GM12878 (cell line): Measurements from ENCODE around the gene TIFAB. TPM values are rescaled to one million over a fixed set of nuclear protein-coding genes. Genes with fewer than 3 reads are reported as not detected.

Experiments used
- ATAC-seq: fragments of 200-7000 bp; cut with Tn5 transposase; 3 replicates; pipeline ENCODE4 v1.9.1; 2020; ENCODE audit warnings: mild to moderate bottlenecking, moderate library complexity
- BruUV-seq: library from RNA; stranded (reverse); fragments of 400-500 nt; replicated peaks from 2 replicates; lab custom pipeline; 2021; lab: Mats Ljungman, UMichigan
- CTCF ChIA-PET: fragments of 300-600 bp; sonication (Branson Sonifier 250); formaldehyde crosslinking; extraction: SDS; loops from one replicate; lab custom pipeline; 2021; ENCODE audit warnings: inconsistent platforms; lab: Yijun Ruan, JAX
- POLR2A ChIA-PET: fragments of 350-600 bp; formaldehyde crosslinking; extraction: SDS; loops from one replicate; lab custom pipeline; 2021; ENCODE audit warnings: inconsistent platforms; lab: Charles Lee
- RAD21 ChIA-PET: fragments of 300-600 bp; sonication (Branson Sonifier 250); formaldehyde crosslinking; loops from one replicate; lab custom pipeline; 2023; ENCODE audit warnings: antibody characterized with exemption; ENCODE audit not compliant: unreplicated experiment; lab: Charles Lee
- SMC1A ChIA-PET: fragments of 300-600 bp; sonication (Branson Sonifier 250); formaldehyde crosslinking; loops from one replicate; lab custom pipeline; 2023; ENCODE audit not compliant: unreplicated experiment, uncharacterized antibody; lab: Charles Lee
- DNase-seq: peaks from one replicate; pipeline ENCODE4 v3.0.0-alpha.2; 2011; ENCODE audit warnings: low read depth, low spot score
- FAIRE-seq: peaks from 3 replicates; lab custom pipeline; 2011; peaks lifted over from hg19 to GRCh38; lab: Jason Lieb, UNC
- H2AFZ ChIP-seq: 2 replicates; pipeline ENCODE4 v1.6.0; 2011; ENCODE audit warnings: low read depth, low read length, control low read depth; ENCODE audit not compliant: control insufficient read depth
- H3K27ac ChIP-seq: 2 replicates; pipeline ENCODE4 v1.5.1; 2011; ENCODE audit warnings: control low read depth; ENCODE audit not compliant: control insufficient read depth, insufficient read depth
- H3K27me3 ChIP-seq, 2 experiments: replicated peaks in 1 of 2; 2 replicates each; pipeline versions ENCODE4 v1.6.0 to v1.6.1; 2011; ENCODE audit warnings: low read length in 1 of 2; ENCODE audit not compliant: control insufficient read depth in 2 of 2, insufficient read depth in 2 of 2
- H3K36me3 ChIP-seq, 2 experiments: 2 replicates each; pipeline ENCODE4 v1.5.1; 2011; ENCODE audit warnings: low read length in 1 of 2; ENCODE audit not compliant: control insufficient read depth in 2 of 2, insufficient read depth in 2 of 2
- H3K4me1 ChIP-seq: 2 replicates; pipeline ENCODE4 v1.6.1; 2011; ENCODE audit warnings: mild to moderate bottlenecking, low read length, moderate library complexity, mixed read lengths; ENCODE audit not compliant: control insufficient read depth, insufficient read depth
- H3K4me2 ChIP-seq: 2 replicates; pipeline ENCODE4 v1.6.0; 2011; ENCODE audit warnings: control low read depth; ENCODE audit not compliant: control insufficient read depth, insufficient read depth
- H3K4me3 ChIP-seq: fragments of 200-600 bp; sonication (generic); 2 replicates; pipeline ENCODE4 v1.5.1; 2016
- H3K79me2 ChIP-seq: 2 replicates; pipeline ENCODE4 v1.6.0; 2011; ENCODE audit warnings: low read length; ENCODE audit not compliant: control insufficient read depth, insufficient read depth
- H3K9ac ChIP-seq: 2 replicates; pipeline ENCODE4 v1.8.0; 2011; ENCODE audit warnings: low read length, control low read depth, mixed read lengths; ENCODE audit not compliant: control insufficient read depth, insufficient read depth
- H3K9me3 ChIP-seq: replicated peaks from 3 replicates; pipeline ENCODE4 v1.5.1; 2011; ENCODE audit warnings: mild to moderate bottlenecking, low read length; ENCODE audit not compliant: control insufficient read depth, insufficient read depth
- H4K20me1 ChIP-seq: 2 replicates; pipeline ENCODE4 v1.6.0; 2011; ENCODE audit not compliant: control insufficient read depth, insufficient read depth
- ATF7 ChIP-seq: fragments of 450-650 bp; IDR thresholded peaks from 2 replicates; pipeline ENCODE4 v1.6.1; 2016; ENCODE audit warnings: low read depth, mild to moderate bottlenecking
- DPF2 ChIP-seq: fragments of 450-650 bp; IDR thresholded peaks from 2 replicates; pipeline ENCODE4 v1.6.1; 2017; ENCODE audit warnings: mild to moderate bottlenecking
- USF2 ChIP-seq: IDR thresholded peaks from 2 replicates; pipeline ENCODE4 v1.6.1; 2011; ENCODE audit warnings: low read depth, low read length, improper control_type of control experiment, borderline replicate concordance
- WGBS: methylation state at CpG from one replicate; pipeline ENCODE4 v1.1.6; 2016; ENCODE audit warnings: low lambda C conversion rate; ENCODE audit not compliant: insufficient replicate concordance, insufficient coverage; ENCODE audit errors: missing lambda C conversion rate; 5-methylcytosine and 5-hydroxymethylcytosine counted together
- in situ Hi-C: fragments of 300-500 bp; cut with MboI; formaldehyde crosslinking; loops from 9 replicates; pipeline ENCODE4 v1.14.3; 2018; ENCODE audit warnings: mixed read lengths
- intact Hi-C: fragments of 100-400 bp; cut with micrococcal nuclease; formaldehyde crosslinking; loops from one replicate; pipeline ENCODE4 v1.14.2; 2022; ENCODE audit not compliant: unreplicated experiment
- polyA plus RNA-seq, 11 experiments: library from polyadenylated mRNA; depleted of rRNA in 4 of 11; unstranded in 6 of 11; stranded (reverse) in 5 of 11; fragments of >200 nt; fragmentation: Nextera tagmentation in 4 of 11; fragmentation: Illumina TruSeq in 1 of 11; extraction: Ambion mirVana in 4 of 11; extraction: Trizol in 1 of 11; gene quantifications; 1 replicate in 1 of 11; 2 replicates in 10 of 11; pipeline versions ENCODE4 v1.2.1 to v1.2.3, GENCODE V29; 2011 to 2016; ENCODE audit warnings: inconsistent platforms in 2 of 11, missing spikeins in 2 of 11, low read depth in 1 of 11
- total RNA-seq, 4 experiments: library from RNA; depleted of rRNA in 3 of 4; stranded (reverse); fragments of >200 nt in 3 of 4; fragmentation: Illumina TruSeq in 1 of 4; extraction: Trizol in 1 of 4; gene quantifications; 2 replicates each; pipeline versions ENCODE4 v1.2.1 to v1.2.3, GENCODE V29; 2013 to 2021

Gene TIFAB
- total and polyA plus RNA-seq, 10 of the 15 experiments (the other 5 are each of a cell fraction or from before 2014, with no cell fraction given), result not detected

GRCh38 chr5:135436951-135437418 lies 15.2 kb downstream of the TIFAB start:
- SMC1A ChIA-PET, result interaction anchor here (2.0 kb wide), 1 partner anchor 12 kb away, joined by 4 read pairs; no protein-coding TSS in a partner anchor
- H3K27ac ChIP-seq, result no peak overlapping the region; the same call in 1 of the 2 replicates
- DNase-seq (no peak), FAIRE-seq (no peak), ATAC-seq (peak; percentile 67)
- POLR2A ChIA-PET, result no interaction called here
- H3K4me1 ChIP-seq, result peaks cover 19% of the 10 kb centered on the region
- H3K36me3 ChIP-seq, result no peaks in the 10 kb centered on the region
- H3K9me3 ChIP-seq, result no peaks in the 10 kb centered on the region
- BruUV-seq, result no TSS peak
- TF ChIP-seq DPF2 (peak; percentile 60; the same call in 1 of the 2 replicates), USF2 (no peak), ATF7 (peak; percentile 36; the same call in 1 of the 2 replicates)
- WGBS, result 16% methylated on average over 7 of the region's 7 CpGs
- RAD21 ChIA-PET, result interaction anchor here (1.5 kb wide), 1 partner anchor 12 kb away, joined by 4 read pairs; no protein-coding TSS in a partner anchor
- H3K4me2 ChIP-seq, result peak overlapping the region; percentile 75
- no peak overlapping the region; the same call in 1 of the 2 replicates for H3K9ac ChIP-seq
- H2AFZ ChIP-seq, result peak overlapping the region; percentile 19
- intact Hi-C loops (no loop called here), in situ Hi-C loops (no loop called here)
- H3K79me2 ChIP-seq, result no peaks in the 10 kb centered on the region
- H3K4me3 ChIP-seq, result no peak overlapping the region
- H4K20me1 ChIP-seq, result no peaks in the 10 kb centered on the region
- no peaks in the 10 kb centered on the region for H3K27me3 ChIP-seq
- CTCF ChIA-PET, result interaction anchor here (4.9 to 5.7 kb wide), 2 partner anchors 11 to 20 kb away, joined by 19 to 48 read pairs; no protein-coding TSS in a partner anchor
